HG03520 (cell line): Measurements from ENCODE around the gene KCNK3.

Experiments used
- ATAC-seq: cut with Tn5 transposase; IDR thresholded peaks from one replicate; pipeline ENCODE4 v1.9.1; 2021; ENCODE audit warnings: mild to moderate bottlenecking, moderate library complexity; ENCODE audit not compliant: unreplicated experiment

Gene KCNK3

GRCh38 chr2:26687801-26688200 lies 4.7 kb upstream of the KCNK3 start:
- no peak for ATAC-seq

GRCh38 chr2:26691161-26691560 lies 1.4 kb upstream of the KCNK3 start:
- no peak for ATAC-seq

- ATAC-seq: no peak
Measured at GRCh38 chr2:26691881-26692278, 642 bp upstream of the KCNK3 start.

GRCh38 chr2:26692897-26693849 lies 651 bp downstream of the KCNK3 start:
- ATAC-seq: no peak

GRCh38 chr2:26694001-26694400 lies 1.5 kb downstream of the KCNK3 start:
- no peak for ATAC-seq

GRCh38 chr2:26696351-26696816 lies 3.9 kb downstream of the KCNK3 start:
- no peak for ATAC-seq

GRCh38 chr2:26697425-26697824 lies 4.9 kb downstream of the KCNK3 start:
- ATAC-seq: no peak

GRCh38 chr2:26699295-26699694 lies 6.8 kb downstream of the KCNK3 start:
- no peak for ATAC-seq

- ATAC-seq: no peak
Measured at GRCh38 chr2:26700078-26700477, 7.6 kb downstream of the KCNK3 start.

GRCh38 chr2:26701596-26701995 lies 9.1 kb downstream of the KCNK3 start:
- no peak for ATAC-seq

- no peak for ATAC-seq
Measured at GRCh38 chr2:26702025-26702424, 9.5 kb downstream of the KCNK3 start.

- ATAC-seq: no peak
Measured at GRCh38 chr2:26704441-26704977, 12.0 kb downstream of the KCNK3 start.

GRCh38 chr2:26705126-26705525 lies 12.6 kb downstream of the KCNK3 start:
- ATAC-seq: no peak

- ATAC-seq: no peak
Measured at GRCh38 chr2:26706093-26706492, 13.6 kb downstream of the KCNK3 start.

- ATAC-seq: no peak
Measured at GRCh38 chr2:26706616-26707473, 14.3 kb downstream of the KCNK3 start.

GRCh38 chr2:26707747-26708146 lies 15.2 kb downstream of the KCNK3 start:
- ATAC-seq: no peak

- ATAC-seq: no peak
Measured at GRCh38 chr2:26708457-26708856, 15.9 kb downstream of the KCNK3 start.

GRCh38 chr2:26709323-26710110 lies 17.0 kb downstream of the KCNK3 start:
- ATAC-seq: no peak

- no peak for ATAC-seq
Measured at GRCh38 chr2:26710145-26710544, 17.6 kb downstream of the KCNK3 start.

- ATAC-seq: no peak
Measured at GRCh38 chr2:26710743-26711456, 18.4 kb downstream of the KCNK3 start.
